SU-DHL-6 (cell line): Measurements from ENCODE around the gene SIRPA.

ENCODE experiments used
- EZH2phosphoT487 ChIP-seq: fragments of 200-600 bp; sonication (generic), shearing (Covaris generic); conservative IDR thresholded peaks from 2 replicates; pipeline ENCODE4 v1.6.1; 2018; ENCODE audit warnings: mild to moderate bottlenecking, antibody characterized with exemption, low read length, moderate library complexity, mixed read lengths
- TF ChIP-seq, protein P1 (sequence below): fragments of 200-600 bp; sonication (generic); IDR thresholded peaks from one replicate; pipeline ENCODE4 v1.5.1; 2017; ENCODE audit warnings: antibody characterized with exemption, mild to moderate bottlenecking, low read length, moderate library complexity; ENCODE audit not compliant: insufficient read depth, poor library complexity, severe bottlenecking

DNA sequence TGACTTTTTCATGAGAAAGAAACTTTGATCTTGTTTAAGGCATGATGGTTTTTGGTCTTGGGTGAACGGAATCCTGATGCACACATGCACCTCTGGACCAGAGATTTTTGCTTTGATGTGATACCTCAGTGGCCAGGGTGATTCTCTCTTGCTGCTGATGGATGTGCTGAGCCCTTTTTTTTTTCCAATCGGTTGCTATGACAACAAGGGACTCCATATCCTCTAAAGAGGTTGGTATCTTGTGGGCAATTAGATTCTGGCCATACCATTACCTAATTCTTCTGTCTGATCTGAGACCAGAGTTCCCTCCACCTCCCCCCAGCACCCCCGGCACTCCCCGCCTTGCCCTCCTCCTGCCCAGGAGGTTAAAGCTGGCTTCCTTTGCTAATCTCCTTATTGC lies 73.8 kb downstream of the SIRPA start:
- TF ChIP-seq, protein P1, sequence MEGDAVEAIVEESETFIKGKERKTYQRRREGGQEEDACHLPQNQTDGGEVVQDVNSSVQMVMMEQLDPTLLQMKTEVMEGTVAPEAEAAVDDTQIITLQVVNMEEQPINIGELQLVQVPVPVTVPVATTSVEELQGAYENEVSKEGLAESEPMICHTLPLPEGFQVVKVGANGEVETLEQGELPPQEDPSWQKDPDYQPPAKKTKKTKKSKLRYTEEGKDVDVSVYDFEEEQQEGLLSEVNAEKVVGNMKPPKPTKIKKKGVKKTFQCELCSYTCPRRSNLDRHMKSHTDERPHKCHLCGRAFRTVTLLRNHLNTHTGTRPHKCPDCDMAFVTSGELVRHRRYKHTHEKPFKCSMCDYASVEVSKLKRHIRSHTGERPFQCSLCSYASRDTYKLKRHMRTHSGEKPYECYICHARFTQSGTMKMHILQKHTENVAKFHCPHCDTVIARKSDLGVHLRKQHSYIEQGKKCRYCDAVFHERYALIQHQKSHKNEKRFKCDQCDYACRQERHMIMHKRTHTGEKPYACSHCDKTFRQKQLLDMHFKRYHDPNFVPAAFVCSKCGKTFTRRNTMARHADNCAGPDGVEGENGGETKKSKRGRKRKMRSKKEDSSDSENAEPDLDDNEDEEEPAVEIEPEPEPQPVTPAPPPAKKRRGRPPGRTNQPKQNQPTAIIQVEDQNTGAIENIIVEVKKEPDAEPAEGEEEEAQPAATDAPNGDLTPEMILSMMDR: no peak
- TF ChIP-seq EZH2phosphoT487: no peak
